GM19324 (cell line): ENCODE data around the gene SYNE2.

Experiments
- ATAC-seq: cut with Tn5 transposase; IDR thresholded peaks from one replicate; pipeline ENCODE4 v1.9.1; 2021; ENCODE audit warnings: mild to moderate bottlenecking, moderate library complexity; ENCODE audit not compliant: unreplicated experiment, low FRiP score

The SYNE2 gene

GRCh38 chr14:64235652-64236640, 383.1 kb downstream of the SYNE2 start:
- ATAC-seq = peak; percentile 82

- no peak for ATAC-seq
Observed at GRCh38 chr14:64238049-64238448, 385.2 kb downstream of the SYNE2 start.

GRCh38 chr14:64238631-64239030, 385.8 kb downstream of the SYNE2 start:
- ATAC-seq = no peak

- ATAC-seq = no peak
Observed at GRCh38 chr14:64244279-64244678, 391.5 kb downstream of the SYNE2 start.

GRCh38 chr14:64245491-64245890, 392.7 kb downstream of the SYNE2 start:
- no peak for ATAC-seq

- ATAC-seq = no peak
Observed at GRCh38 chr14:64246688-64247087, 393.9 kb downstream of the SYNE2 start.

- ATAC-seq = no peak
Observed at GRCh38 chr14:64247195-64247594, 394.4 kb downstream of the SYNE2 start.

- ATAC-seq = no peak
Observed at GRCh38 chr14:64248689-64249088, 395.9 kb downstream of the SYNE2 start.

GRCh38 chr14:64249363-64249762, 396.6 kb downstream of the SYNE2 start:
- no peak for ATAC-seq

- ATAC-seq = no peak
Observed at GRCh38 chr14:64253672-64254071, 400.9 kb downstream of the SYNE2 start.

GRCh38 chr14:64255756-64256155, 403.0 kb downstream of the SYNE2 start:
- no peak for ATAC-seq

- ATAC-seq = no peak
Observed at GRCh38 chr14:64260418-64260817, 407.6 kb downstream of the SYNE2 start.

- no peak for ATAC-seq
Observed at GRCh38 chr14:64265222-64265621, 412.4 kb downstream of the SYNE2 start.

- no peak for ATAC-seq
Observed at GRCh38 chr14:64266239-64266638, 413.4 kb downstream of the SYNE2 start.

- ATAC-seq = no peak
Observed at GRCh38 chr14:64272019-64272418, 419.2 kb downstream of the SYNE2 start.
